ENCODE data around the gene CEP128.

Gene CEP128

GRCh38 chr14:80602946-80603345 lies 338.6 kb downstream of the CEP128 start:
- DNase-seq = no peak

GRCh38 chr14:80587096-80587724 lies 354.3 kb downstream of the CEP128 start:
- DNase-seq = no peak

- no peak for DNase-seq
Measured at GRCh38 chr14:80586131-80586530, 355.4 kb downstream of the CEP128 start.

GRCh38 chr14:80585506-80585835 lies 356.1 kb downstream of the CEP128 start:
- DNase-seq = no peak

GRCh38 chr14:80584744-80585505 lies 356.6 kb downstream of the CEP128 start:
- DNase-seq = no peak

- DNase-seq = no peak
Measured at GRCh38 chr14:80577599-80577998, 363.9 kb downstream of the CEP128 start.

GRCh38 chr14:80576401-80576800 lies 365.1 kb downstream of the CEP128 start:
- DNase-seq = no peak

GRCh38 chr14:80575763-80576162 lies 365.8 kb downstream of the CEP128 start:
- no peak for DNase-seq

- no peak for DNase-seq
Measured at GRCh38 chr14:80572666-80573065, 368.9 kb downstream of the CEP128 start.

- DNase-seq = no peak
Measured at GRCh38 chr14:80570930-80571298, 370.6 kb downstream of the CEP128 start.

- no peak for DNase-seq
Measured at GRCh38 chr14:80567905-80568536, 373.5 kb downstream of the CEP128 start.

GRCh38 chr14:80565001-80565400 lies 376.5 kb downstream of the CEP128 start:
- DNase-seq = no peak

- no peak for DNase-seq
Measured at GRCh38 chr14:80564051-80564450, 377.5 kb downstream of the CEP128 start.

- DNase-seq = no peak
Measured at GRCh38 chr14:80560800-80561657, 380.5 kb downstream of the CEP128 start.

- no peak for DNase-seq
Measured at GRCh38 chr14:80554139-80554538, 387.4 kb downstream of the CEP128 start.

- DNase-seq = no peak
Measured at GRCh38 chr14:80549141-80549540, 392.4 kb downstream of the CEP128 start.

GRCh38 chr14:80545935-80546854 lies 395.3 kb downstream of the CEP128 start:
- no peak for DNase-seq

- DNase-seq = no peak
Measured at GRCh38 chr14:80544366-80544765, 397.2 kb downstream of the CEP128 start.

GRCh38 chr14:80543211-80543610 lies 398.3 kb downstream of the CEP128 start:
- DNase-seq = no peak

GRCh38 chr14:80538633-80539375 lies 402.7 kb downstream of the CEP128 start:
- DNase-seq = no peak

- no peak for DNase-seq
Measured at GRCh38 chr14:80537626-80538025, 403.9 kb downstream of the CEP128 start.
